HG02970 (cell line): ENCODE results near the gene KRTAP5-11.
"Not testable (repeated sequence)": the region's sequence is repeated elsewhere in the genome, so short reads cannot be mapped to it uniquely, and the experiment has no call there.

Experiments
- ATAC-seq: cut with Tn5 transposase; IDR thresholded peaks from one replicate; pipeline ENCODE4 v1.9.1; 2021; ENCODE audit warnings: mild to moderate bottlenecking, moderate library complexity, moderate number of reproducible peaks; ENCODE audit not compliant: unreplicated experiment, low FRiP score

The KRTAP5-11 gene

GRCh38 chr11:71582309-71582895, at the start of gene KRTAP5-11:
TSS of gene KRTAP5-11 (minus strand) at chr11:71582875. CDS start at chr11:71582837, 38 bp downstream.
- ATAC-seq = no peak

GRCh38 chr11:71631551-71631950, 48.9 kb upstream of the KRTAP5-11 start:
- not testable (repeated sequence) for ATAC-seq

GRCh38 chr11:71630071-71630470, 47.4 kb upstream of the KRTAP5-11 start:
- not testable (repeated sequence) for ATAC-seq

- ATAC-seq = not testable (repeated sequence)
Measured at GRCh38 chr11:71628943-71629342, 46.3 kb upstream of the KRTAP5-11 start.

GRCh38 chr11:71623226-71623625, 40.6 kb upstream of the KRTAP5-11 start:
- not testable (repeated sequence) for ATAC-seq

- ATAC-seq = not testable (repeated sequence)
Measured at GRCh38 chr11:71622561-71622960, 39.9 kb upstream of the KRTAP5-11 start.

GRCh38 chr11:71615003-71615402, 32.3 kb upstream of the KRTAP5-11 start:
- not testable (repeated sequence) for ATAC-seq

- ATAC-seq = not testable (repeated sequence)
Measured at GRCh38 chr11:71614366-71614917, 31.8 kb upstream of the KRTAP5-11 start.

GRCh38 chr11:71613931-71614330, 31.3 kb upstream of the KRTAP5-11 start:
- ATAC-seq = not testable (repeated sequence)

- ATAC-seq = not testable (repeated sequence)
Measured at GRCh38 chr11:71611218-71611910, 28.7 kb upstream of the KRTAP5-11 start.

GRCh38 chr11:71608272-71608671, 25.6 kb upstream of the KRTAP5-11 start:
- ATAC-seq = not testable (repeated sequence)

GRCh38 chr11:71607520-71608216, 25.0 kb upstream of the KRTAP5-11 start:
- not testable (repeated sequence) for ATAC-seq

- not testable (repeated sequence) for ATAC-seq
Measured at GRCh38 chr11:71606853-71607519, 24.3 kb upstream of the KRTAP5-11 start.

- not testable (repeated sequence) for ATAC-seq
Measured at GRCh38 chr11:71604798-71605488, 22.3 kb upstream of the KRTAP5-11 start.

GRCh38 chr11:71603221-71603620, 20.5 kb upstream of the KRTAP5-11 start:
- ATAC-seq = not testable (repeated sequence)

- ATAC-seq = not testable (repeated sequence)
Measured at GRCh38 chr11:71589546-71589920, 6.9 kb upstream of the KRTAP5-11 start.

GRCh38 chr11:71588822-71589545, 6.3 kb upstream of the KRTAP5-11 start:
- not testable (repeated sequence) for ATAC-seq

GRCh38 chr11:71588314-71588713, 5.6 kb upstream of the KRTAP5-11 start:
- not testable (repeated sequence) for ATAC-seq

GRCh38 chr11:71585673-71586072, 3.0 kb upstream of the KRTAP5-11 start:
- ATAC-seq = not testable (repeated sequence)
